Neural cell (in vitro differentiated cells): ENCODE measurements around the gene KCNIP2.
"Not testable (repeated sequence)": the region's sequence is repeated elsewhere in the genome, so short reads cannot be mapped to it uniquely, and the experiment has no call there.

Experiments
- EP300 ChIP-seq: fragments of 450-650 bp; conservative IDR thresholded peaks from 2 replicates; pipeline ENCODE4 v1.6.1; 2014; ENCODE audit warnings: antibody characterized with exemption, mild to moderate bottlenecking, moderate library complexity; ENCODE audit not compliant: poor library complexity, severe bottlenecking
- EZH2 ChIP-seq: fragments of 200-600, 300-800 bp; shearing (Covaris generic), sonication (generic); IDR thresholded peaks from 2 replicates; pipeline ENCODE4 v1.6.1; 2014; ENCODE audit warnings: antibody characterized with exemption, low read length, borderline replicate concordance, mild to moderate bottlenecking; ENCODE audit not compliant: insufficient read depth, poor library complexity, severe bottlenecking
- POLR2AphosphoS5 ChIP-seq: IDR thresholded peaks from 2 replicates; pipeline ENCODE4 v1.6.1; 2012
- RAD21 ChIP-seq: fragments of 450-650 bp; conservative IDR thresholded peaks from 2 replicates; pipeline ENCODE4 v1.6.1; 2014; ENCODE audit warnings: antibody characterized with exemption, mild to moderate bottlenecking, moderate library complexity
- REST ChIP-seq: IDR thresholded peaks from 2 replicates; pipeline ENCODE4 v1.6.1; 2012; ENCODE audit warnings: borderline replicate concordance
- SMC3 ChIP-seq: fragments of 450-650 bp; conservative IDR thresholded peaks from 2 replicates; pipeline ENCODE4 v1.6.1; 2014; ENCODE audit warnings: antibody characterized with exemption, mild to moderate bottlenecking, moderate library complexity; ENCODE audit not compliant: poor library complexity
- TAF1 ChIP-seq: IDR thresholded peaks from 2 replicates; pipeline ENCODE4 v1.6.1; 2012; ENCODE audit warnings: low read depth
- TF ChIP-seq, protein P1 (sequence below): fragments of 450-650 bp; IDR thresholded peaks from 2 replicates; pipeline ENCODE4 v1.5.1; 2014; ENCODE audit warnings: antibody characterized with exemption, mild to moderate bottlenecking, moderate library complexity; ENCODE audit not compliant: poor library complexity, severe bottlenecking

- TF ChIP-seq RAD21, REST, POLR2AphosphoS5, SMC3, EZH2, EP300, TAF1: not testable (repeated sequence)
- TF ChIP-seq, protein P1, sequence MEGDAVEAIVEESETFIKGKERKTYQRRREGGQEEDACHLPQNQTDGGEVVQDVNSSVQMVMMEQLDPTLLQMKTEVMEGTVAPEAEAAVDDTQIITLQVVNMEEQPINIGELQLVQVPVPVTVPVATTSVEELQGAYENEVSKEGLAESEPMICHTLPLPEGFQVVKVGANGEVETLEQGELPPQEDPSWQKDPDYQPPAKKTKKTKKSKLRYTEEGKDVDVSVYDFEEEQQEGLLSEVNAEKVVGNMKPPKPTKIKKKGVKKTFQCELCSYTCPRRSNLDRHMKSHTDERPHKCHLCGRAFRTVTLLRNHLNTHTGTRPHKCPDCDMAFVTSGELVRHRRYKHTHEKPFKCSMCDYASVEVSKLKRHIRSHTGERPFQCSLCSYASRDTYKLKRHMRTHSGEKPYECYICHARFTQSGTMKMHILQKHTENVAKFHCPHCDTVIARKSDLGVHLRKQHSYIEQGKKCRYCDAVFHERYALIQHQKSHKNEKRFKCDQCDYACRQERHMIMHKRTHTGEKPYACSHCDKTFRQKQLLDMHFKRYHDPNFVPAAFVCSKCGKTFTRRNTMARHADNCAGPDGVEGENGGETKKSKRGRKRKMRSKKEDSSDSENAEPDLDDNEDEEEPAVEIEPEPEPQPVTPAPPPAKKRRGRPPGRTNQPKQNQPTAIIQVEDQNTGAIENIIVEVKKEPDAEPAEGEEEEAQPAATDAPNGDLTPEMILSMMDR: not testable (repeated sequence)
These were observed 54.4 kb downstream of the KCNIP2 start for GRCh38 chr10:101789231-101789630.
